GM12892 (cell line): ENCODE data around the gene SLC7A10.
A peak's percentile ranks its signal among the peaks of the same experiment; 100 is the strongest.
"Not testable (repeated sequence)": the region's sequence is repeated elsewhere in the genome, so short reads cannot be mapped to it uniquely, and the experiment has no call there.

ENCODE experiments used
- DNase-seq: peaks from one replicate; pipeline ENCODE4 v3.0.0; 2011; ENCODE audit not compliant: insufficient read length
- FAIRE-seq: peaks from 2 replicates; lab custom pipeline; 2011; peaks lifted over from hg19 to GRCh38; lab: Jason Lieb, UNC
- POLR2A ChIP-seq: IDR thresholded peaks from 2 replicates; pipeline ENCODE4 v1.6.1; 2011; ENCODE audit warnings: low read depth, low read length, control low read depth
- POLR2AphosphoS5 ChIP-seq: IDR thresholded peaks from 2 replicates; pipeline ENCODE4 v1.6.1; 2011; ENCODE audit warnings: low read depth, low read length, control low read depth
- TAF1 ChIP-seq: IDR thresholded peaks from 2 replicates; pipeline ENCODE4 v1.6.1; 2011; ENCODE audit warnings: low read depth, mild to moderate bottlenecking, control low read depth, low read length, borderline replicate concordance

SLC7A10 gene

DNA sequence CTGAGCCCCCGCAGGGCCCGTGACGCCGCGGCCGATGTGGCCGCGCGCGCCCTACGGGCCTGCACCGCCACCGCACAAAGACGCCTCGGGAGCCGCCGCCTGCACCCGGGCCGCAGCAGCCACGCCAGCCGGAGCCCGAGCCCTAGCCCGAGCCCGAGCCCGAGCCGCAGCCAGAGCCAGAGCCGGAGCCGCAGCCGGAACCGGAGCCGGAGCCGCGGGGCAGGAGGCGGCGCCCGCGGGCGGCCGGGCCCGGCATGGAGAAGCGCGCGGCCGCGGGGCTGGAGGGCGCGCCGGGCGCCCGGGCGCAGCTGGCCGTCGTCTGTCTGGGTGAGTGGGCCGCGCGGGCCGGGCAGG, 31.1 kb downstream of the SLC7A10 start:
- TF ChIP-seq POLR2AphosphoS5: no peak
- no peak for TF ChIP-seq POLR2A
- TF ChIP-seq TAF1: no peak
- FAIRE-seq (no peak), DNase-seq (no peak)

DNA sequence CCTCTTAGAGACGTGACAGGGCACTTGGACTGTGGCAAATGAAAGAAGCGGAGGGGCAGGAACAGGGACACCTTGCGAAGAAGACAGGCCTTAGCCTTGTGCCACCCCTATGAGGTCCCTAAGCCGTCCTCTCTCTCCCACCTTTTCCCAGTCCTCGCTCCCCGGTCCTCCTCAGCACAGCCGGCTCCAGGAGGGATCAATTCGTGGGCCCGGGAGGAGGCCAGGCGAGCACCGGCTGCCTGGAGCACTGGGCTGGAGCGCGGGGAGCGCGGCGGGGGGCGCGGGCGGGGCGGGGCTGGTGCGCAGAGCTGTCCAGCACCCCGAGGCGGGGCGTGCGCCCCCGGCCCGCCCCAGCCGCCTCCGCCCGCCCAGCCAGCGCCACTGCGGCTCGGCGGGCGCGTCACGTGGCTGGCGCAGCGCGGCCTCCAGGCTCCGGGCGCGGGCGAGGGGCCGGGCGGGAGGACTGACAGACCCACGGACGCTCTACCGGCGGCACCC, 31.7 kb downstream of the SLC7A10 start, which contains the start of gene LRP3:
Gene LRP3 (plus strand): TSS at position 466 of the 498 bp plus-strand sequence. CDS start 456 bp downstream, outside the sequence.
- no peak for TF ChIP-seq POLR2AphosphoS5
- DNase-seq: peak; percentile 3
- FAIRE-seq: no peak

DNA sequence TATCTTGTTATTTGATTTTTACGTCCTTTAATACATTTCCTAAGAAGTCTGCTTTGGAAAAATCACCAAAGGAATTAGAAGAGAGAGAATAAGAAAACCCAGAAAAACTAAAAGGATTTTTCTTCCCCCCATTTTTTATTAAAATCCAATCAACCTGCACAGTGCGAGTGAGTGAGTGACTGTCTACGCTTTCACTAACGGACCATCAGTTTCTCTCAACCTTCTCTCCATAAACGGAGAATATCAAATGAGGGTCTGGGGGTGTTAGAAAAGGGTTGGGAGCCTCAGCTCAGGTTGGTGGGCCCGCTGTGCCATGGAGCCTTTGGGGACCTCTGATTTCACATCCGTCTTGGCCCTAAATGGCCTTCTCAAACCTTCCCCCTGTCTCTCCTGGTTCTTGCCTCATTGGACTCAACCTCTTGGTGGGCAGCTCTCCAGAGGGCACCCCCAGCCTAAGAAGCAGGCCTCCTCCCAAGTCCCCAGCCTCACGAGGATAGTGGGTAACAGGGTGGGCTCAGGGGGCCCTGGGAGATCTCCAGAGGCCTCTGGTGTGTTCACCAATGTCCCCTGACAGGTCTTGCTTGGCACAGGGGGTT, 32.3 kb downstream of the SLC7A10 start:
- FAIRE-seq: no peak
- TF ChIP-seq POLR2A: no peak
- TF ChIP-seq POLR2AphosphoS5: no peak

GRCh38 chr19:33192010-33192409, 33.6 kb downstream of the SLC7A10 start:
- TF ChIP-seq POLR2A (no peak), TAF1 (no peak), POLR2AphosphoS5 (no peak)
- no peak for FAIRE-seq
- DNase-seq: no peak

More for the DNA sequence above, 32.3 kb downstream of the SLC7A10 start:
- peak; percentile 5 for DNase-seq

- no peak for TF ChIP-seq POLR2A
- no peak for TF ChIP-seq POLR2AphosphoS5
- no peak for TF ChIP-seq TAF1
- no peak for FAIRE-seq
- DNase-seq: no peak
These were observed 34.1 kb downstream of the SLC7A10 start for GRCh38 chr19:33191501-33191900.

- DNase-seq, FAIRE-seq: not testable (repeated sequence)
These were observed 34.6 kb downstream of the SLC7A10 start for GRCh38 chr19:33191092-33191491.

DNA sequence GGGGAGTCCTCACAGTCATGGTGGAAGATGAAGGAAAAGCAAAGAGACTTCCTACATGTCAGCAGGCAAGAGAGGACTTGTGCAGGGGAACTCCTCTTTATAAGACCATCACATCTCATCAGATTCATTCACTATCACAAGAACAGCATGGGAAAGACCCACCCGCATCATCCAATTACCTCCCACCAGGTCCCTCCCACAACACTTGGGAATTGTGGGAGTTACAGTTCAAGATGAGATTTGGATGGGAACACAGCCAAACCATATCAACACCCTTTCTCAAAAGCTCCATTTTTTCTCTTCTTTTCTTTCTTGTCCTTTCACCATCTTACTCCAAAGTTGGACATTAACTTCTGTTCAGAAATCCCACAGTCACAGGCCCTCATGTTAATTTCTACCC, 36.2 kb downstream of the SLC7A10 start:
- TF ChIP-seq POLR2A (no peak), POLR2AphosphoS5 (no peak), TAF1 (no peak)
- DNase-seq: no peak
- FAIRE-seq: no peak

DNA sequence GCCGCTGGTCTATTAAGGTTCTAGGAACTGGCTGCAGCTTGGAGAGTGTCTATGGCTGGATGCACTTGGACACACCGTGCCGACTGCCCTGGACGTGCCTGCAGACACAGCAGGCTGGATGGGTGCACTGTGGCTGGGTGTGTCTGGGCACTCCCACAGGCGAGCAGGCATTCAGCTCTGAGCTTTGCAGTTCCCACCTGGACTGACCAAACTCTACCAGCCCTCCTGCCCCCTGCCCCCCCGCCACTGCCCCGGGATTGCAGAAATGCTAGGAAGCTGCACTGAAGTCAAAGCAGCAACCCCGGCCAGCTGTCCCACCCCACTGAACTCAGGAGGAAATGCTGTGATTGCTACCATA, 38.5 kb downstream of the SLC7A10 start:
- no peak for TF ChIP-seq POLR2AphosphoS5
- TF ChIP-seq POLR2A: no peak
- no peak for TF ChIP-seq TAF1
- no peak for DNase-seq
- FAIRE-seq: no peak

GRCh38 chr19:33186431-33187182, 39.0 kb downstream of the SLC7A10 start:
- TF ChIP-seq TAF1 (no peak), POLR2AphosphoS5 (no peak), POLR2A (no peak)
- DNase-seq (no peak), FAIRE-seq (no peak)

GRCh38 chr19:33177417-33177979, 48.2 kb downstream of the SLC7A10 start:
- FAIRE-seq: no peak
- TF ChIP-seq POLR2A (no peak), TAF1 (no peak), POLR2AphosphoS5 (no peak)
- no peak for DNase-seq

- peak; percentile 96 for DNase-seq
- TF ChIP-seq POLR2A (peak; percentile 98), POLR2AphosphoS5 (peak; percentile 97), TAF1 (no peak; the same call in 1 of the 2 replicates)
- peak; percentile 97 for FAIRE-seq
These were observed 48.8 kb downstream of the SLC7A10 start for GRCh38 chr19:33176670-33177416.
